Effector memory CD4-positive, alpha-beta T cell (primary cell): ENCODE data around the gene TTC8.
"Not testable (repeated sequence)": the region's sequence is repeated elsewhere in the genome, so short reads cannot be mapped to it uniquely, and the experiment has no call there.

Experiments
- DNase-seq, 3 donors: peaks; one replicate each; pipeline ENCODE4 v3.0.0-alpha.2; 2020
- H3K27ac ChIP-seq: 2 replicates; pipeline ENCODE4 v1.7.0; 2013; ENCODE audit warnings: mild to moderate bottlenecking, low read length, moderate library complexity; ENCODE audit not compliant: insufficient read depth, poor library complexity, severe bottlenecking
- H3K27me3 ChIP-seq: replicated peaks from 2 replicates; pipeline ENCODE4 v1.7.0; 2013; ENCODE audit warnings: mild to moderate bottlenecking, low read length; ENCODE audit not compliant: insufficient read depth, control insufficient read depth, poor library complexity, severe bottlenecking
- H3K36me3 ChIP-seq: 2 replicates; pipeline ENCODE4 v1.7.0; 2013; ENCODE audit warnings: mild to moderate bottlenecking, low read length, moderate library complexity; ENCODE audit not compliant: control insufficient read depth, insufficient read depth
- H3K4me1 ChIP-seq: 2 replicates; pipeline ENCODE4 v1.7.0; 2013; ENCODE audit warnings: low read length, mild to moderate bottlenecking; ENCODE audit not compliant: control insufficient read depth, insufficient read depth, poor library complexity, severe bottlenecking
- H3K4me3 ChIP-seq: 2 replicates; pipeline ENCODE4 v1.7.0; 2013; ENCODE audit warnings: low read length, low read depth, mild to moderate bottlenecking; ENCODE audit not compliant: insufficient read depth, poor library complexity, severe bottlenecking
- H3K9me3 ChIP-seq: 2 replicates; pipeline ENCODE4 v1.7.0; 2013; ENCODE audit warnings: mild to moderate bottlenecking, low read length, moderate library complexity; ENCODE audit not compliant: control insufficient read depth

TTC8 gene

GRCh38 chr14:88793259-88793625, 31.2 kb upstream of the TTC8 start:
- H3K4me3 ChIP-seq: peak overlapping the region; percentile 65
- DNase-seq: no peak
- no peaks in the 10 kb centered on the region for H3K9me3 ChIP-seq
- H3K27me3 ChIP-seq: no peaks in the 10 kb centered on the region
- H3K36me3 ChIP-seq: no peaks in the 10 kb centered on the region
- H3K27ac ChIP-seq: peak overlapping the region; percentile 68
- peaks cover 7% of the 10 kb centered on the region for H3K4me1 ChIP-seq

GRCh38 chr14:88798156-88798555, 26.3 kb upstream of the TTC8 start:
- no peaks in the 10 kb centered on the region for H3K4me1 ChIP-seq

DNA sequence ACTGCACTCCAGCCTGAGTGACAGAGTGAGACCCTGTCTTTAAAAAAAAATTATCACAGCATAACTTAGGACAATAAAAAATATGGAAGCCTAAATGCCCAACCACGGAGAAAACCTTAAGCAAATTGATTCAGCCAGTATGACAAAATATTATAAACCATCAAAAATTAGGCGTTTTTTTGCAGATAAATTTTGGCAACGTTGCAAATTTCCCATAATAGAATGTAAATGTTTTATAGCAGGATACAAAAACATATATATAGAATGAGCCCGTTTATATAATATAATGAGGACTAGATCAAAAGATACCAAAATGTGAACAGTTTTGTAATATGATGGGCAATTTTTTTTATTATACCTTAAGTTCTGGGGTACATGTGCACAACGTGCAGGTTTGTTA, 24.9 kb upstream of the TTC8 start:
- Histone ChIP-seq H3K27me3 (no peaks in the 10 kb centered on the region), H3K9me3 (no peaks in the 10 kb centered on the region), H3K27ac (no peak overlapping the region), H3K4me1 (no peaks in the 10 kb centered on the region), H3K4me3 (no peak overlapping the region), H3K36me3 (no peaks in the 10 kb centered on the region)
- DNase-seq: no peak

More at GRCh38 chr14:88798156-88798555, 26.3 kb upstream of the TTC8 start:
- Histone ChIP-seq H3K36me3 (no peaks in the 10 kb centered on the region), H3K9me3 (no peaks in the 10 kb centered on the region), H3K27ac (no peak overlapping the region), H3K27me3 (no peaks in the 10 kb centered on the region), H3K4me3 (no peak overlapping the region)
- DNase-seq: no peak

GRCh38 chr14:88802596-88802995, 21.9 kb upstream of the TTC8 start:
- no peak for DNase-seq
- H3K36me3 ChIP-seq: no peaks in the 10 kb centered on the region
- H3K4me1 ChIP-seq: no peaks in the 10 kb centered on the region
- no peak overlapping the region for H3K4me3 ChIP-seq
- no peak overlapping the region for H3K27ac ChIP-seq
- H3K27me3 ChIP-seq: no peaks in the 10 kb centered on the region
- H3K9me3 ChIP-seq: no peaks in the 10 kb centered on the region

- no peak for DNase-seq
- Histone ChIP-seq H3K4me3 (no peak overlapping the region), H3K27ac (no peak overlapping the region), H3K9me3 (no peaks in the 10 kb centered on the region), H3K36me3 (no peaks in the 10 kb centered on the region), H3K27me3 (no peaks in the 10 kb centered on the region), H3K4me1 (no peaks in the 10 kb centered on the region)
These were observed 20.4 kb upstream of the TTC8 start for GRCh38 chr14:88804035-88804434.

GRCh38 chr14:88804477-88804876, 20.0 kb upstream of the TTC8 start:
- no peak for DNase-seq
- H3K4me1 ChIP-seq: no peaks in the 10 kb centered on the region
- H3K36me3 ChIP-seq: no peaks in the 10 kb centered on the region

GRCh38 chr14:88808359-88808758, 16.1 kb upstream of the TTC8 start:
- Histone ChIP-seq H3K36me3 (no peaks in the 10 kb centered on the region), H3K27me3 (no peaks in the 10 kb centered on the region), H3K4me3 (no peak overlapping the region), H3K4me1 (no peaks in the 10 kb centered on the region), H3K27ac (no peak overlapping the region), H3K9me3 (no peaks in the 10 kb centered on the region)
- DNase-seq: no peak

More at GRCh38 chr14:88804477-88804876, 20.0 kb upstream of the TTC8 start:
- Histone ChIP-seq H3K27me3 (no peaks in the 10 kb centered on the region), H3K4me3 (no peak overlapping the region), H3K27ac (no peak overlapping the region), H3K9me3 (no peaks in the 10 kb centered on the region)

DNA sequence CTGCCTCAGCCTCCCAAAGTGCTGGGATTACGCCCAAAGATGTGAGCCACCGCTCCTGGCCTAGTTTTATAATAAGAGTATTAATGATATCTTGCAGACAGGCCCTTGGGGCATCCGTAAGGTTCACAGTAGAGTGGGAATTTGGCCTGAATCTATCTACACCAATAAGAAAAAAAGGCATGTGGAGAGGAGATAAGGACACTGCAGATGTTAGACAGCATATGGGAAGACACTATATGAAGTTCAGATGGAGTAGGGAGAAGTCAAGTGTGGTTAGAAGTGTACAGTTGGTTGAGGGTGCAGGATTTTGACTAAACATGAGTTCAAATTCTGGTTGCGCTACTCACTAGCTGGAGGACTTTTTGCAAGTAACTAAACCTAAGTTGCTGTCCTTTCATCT, 8.5 kb upstream of the TTC8 start:
- Histone ChIP-seq H3K4me3 (no peak overlapping the region), H3K27me3 (no peaks in the 10 kb centered on the region), H3K9me3 (no peaks in the 10 kb centered on the region), H3K27ac (no peak overlapping the region), H3K4me1 (no peaks in the 10 kb centered on the region), H3K36me3 (no peaks in the 10 kb centered on the region)
- no peak for DNase-seq

GRCh38 chr14:88818018-88818417, 6.4 kb upstream of the TTC8 start:
- no peaks in the 10 kb centered on the region for H3K27me3 ChIP-seq
- no peak overlapping the region for H3K4me3 ChIP-seq
- H3K9me3 ChIP-seq: no peaks in the 10 kb centered on the region
- H3K36me3 ChIP-seq: no peaks in the 10 kb centered on the region
- H3K4me1 ChIP-seq: no peaks in the 10 kb centered on the region
- H3K27ac ChIP-seq: no peak overlapping the region
- DNase-seq: no peak

- not testable (repeated sequence) for DNase-seq, H3K36me3 ChIP-seq, H3K9me3 ChIP-seq, H3K4me1 ChIP-seq, H3K4me3 ChIP-seq, H3K27me3 ChIP-seq, H3K27ac ChIP-seq
These were observed 4.8 kb upstream of the TTC8 start for GRCh38 chr14:88819674-88820073.

DNA sequence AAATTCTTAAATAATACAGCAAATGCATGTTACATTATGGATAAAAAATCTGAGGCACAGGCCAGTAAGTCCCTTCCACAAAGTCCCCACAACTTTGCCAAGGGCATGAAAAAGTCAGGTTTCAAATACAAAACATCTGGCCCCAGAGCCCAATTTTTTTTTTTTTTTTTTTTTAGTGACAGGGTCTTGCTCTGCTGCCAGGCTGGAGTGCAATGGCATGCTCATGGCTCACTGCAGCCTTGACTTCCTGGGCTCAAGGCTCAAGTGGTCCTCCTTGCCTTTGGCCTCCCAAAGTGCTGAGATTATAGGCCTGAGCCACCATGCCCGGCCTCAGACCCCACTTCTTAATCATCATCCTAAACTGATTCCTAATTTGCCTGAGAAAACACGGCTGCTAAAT, 3.1 kb upstream of the TTC8 start:
- no peak overlapping the region for H3K4me3 ChIP-seq
- no peak overlapping the region for H3K27ac ChIP-seq
- H3K9me3 ChIP-seq: no peaks in the 10 kb centered on the region
- peaks cover 10% of the 10 kb centered on the region for H3K4me1 ChIP-seq
- H3K36me3 ChIP-seq: no peaks in the 10 kb centered on the region
- DNase-seq: no peak
- no peaks in the 10 kb centered on the region for H3K27me3 ChIP-seq
